Endothelial cell of umbilical vein (primary cell): Measurements from ENCODE around the gene ETNK1.

Experiments
- CTCF ChIP-seq, 2 donors: IDR thresholded peaks; 1 replicate in 1 of 2; 2 replicates in 1 of 2; pipeline ENCODE4 v1.5.1; 2011; ENCODE audit warnings: low read length in 2 of 2, mild to moderate bottlenecking in 2 of 2, moderate library complexity in 2 of 2, control low read depth in 1 of 2, inconsistent platforms in 1 of 2, low read depth in 1 of 2; ENCODE audit not compliant: insufficient read depth in 1 of 2; ENCODE audit errors: extremely low read depth in 1 of 2
- EZH2 ChIP-seq: IDR thresholded peaks from 2 replicates; pipeline ENCODE4 v1.6.1; 2012; ENCODE audit warnings: borderline replicate concordance, low read depth, mild to moderate bottlenecking, moderate library complexity, low read length, inconsistent platforms; ENCODE audit not compliant: severe bottlenecking
- MAX ChIP-seq: IDR thresholded peaks from 2 replicates; pipeline ENCODE4 v1.6.1; 2011; ENCODE audit not compliant: insufficient read depth, insufficient read length
- POLR2A ChIP-seq: IDR thresholded peaks from 2 replicates; pipeline ENCODE4 v1.6.1; 2012; ENCODE audit warnings: low read depth, mild to moderate bottlenecking, control low read depth, low read length

- TF ChIP-seq EZH2 (no peak), POLR2A (no peak), CTCF (IDR thresholded peaks at IDR 0.05; ENCODE audit: extremely low read depth in 1 of 2, insufficient read depth in 1 of 2, low read depth in 1 of 2, low read length in 2 of 2) (no peak), MAX (no peak)
Observed at GRCh38 chr12:22712083-22712482, 87.1 kb downstream of the ETNK1 start.
